Calu3 (cell line): ENCODE data around the gene RNF8. TPM values are rescaled to one million over a fixed set of nuclear protein-coding genes. Genes with fewer than 3 reads are reported as not detected.

Source experiments
- BruUV-seq: library from RNA; stranded (reverse); fragments of 400-500 nt; replicated peaks from 2 replicates; lab custom pipeline; 2021; lab: Mats Ljungman, UMichigan
- CTCF ChIA-PET: fragments of 300-600 bp; sonication (Branson Sonifier 250); formaldehyde crosslinking; loops from one replicate; lab custom pipeline; 2022; ENCODE audit warnings: antibody characterized with exemption; lab: Charles Lee
- DNase-seq: peaks from one replicate; pipeline ENCODE4 v3.0.0; 2022
- H3K27ac Mint-ChIP-seq: one replicate; pipeline ENCODE4 v1.8.0; 2022; ENCODE audit warnings: mixed read lengths; ENCODE audit not compliant: unreplicated experiment
- H3K27me3 Mint-ChIP-seq: one replicate; pipeline ENCODE4 v1.8.0; 2022; ENCODE audit warnings: mixed read lengths; ENCODE audit not compliant: unreplicated experiment
- H3K36me3 Mint-ChIP-seq: one replicate; pipeline ENCODE4 v1.8.0; 2022; ENCODE audit warnings: mild to moderate bottlenecking, moderate library complexity, mixed read lengths; ENCODE audit not compliant: insufficient read depth, unreplicated experiment
- H3K4me1 Mint-ChIP-seq: one replicate; pipeline ENCODE4 v1.8.0; 2022; ENCODE audit warnings: mild to moderate bottlenecking, low read depth, mixed read lengths; ENCODE audit not compliant: unreplicated experiment
- H3K4me3 Mint-ChIP-seq: one replicate; pipeline ENCODE4 v1.8.0; 2022; ENCODE audit warnings: mild to moderate bottlenecking, low read depth, moderate library complexity, mixed read lengths; ENCODE audit not compliant: unreplicated experiment
- H3K9me3 Mint-ChIP-seq: one replicate; pipeline ENCODE4 v1.8.0; 2022; ENCODE audit warnings: low read depth, mixed read lengths; ENCODE audit not compliant: unreplicated experiment
- intact Hi-C: fragments of 100-400 bp; cut with micrococcal nuclease; formaldehyde crosslinking; loops from one replicate; pipeline ENCODE4 v1.10.0; 2022; ENCODE audit not compliant: unreplicated experiment
- total RNA-seq: library from RNA; stranded (reverse); gene quantifications from 2 replicates; pipeline ENCODE4 v1.2.3, GENCODE V29; 2022
- TF ChIP-seq, protein P1 (sequence below): fragments of 200-600 bp; IDR thresholded peaks from one replicate; pipeline ENCODE4 v1.8.0; 2022; ENCODE audit warnings: antibody characterized with exemption; ENCODE audit not compliant: unreplicated experiment

The RNF8 gene
- total RNA-seq, 1 experiment from 2014 or later, result 17.1 TPM

DNA sequence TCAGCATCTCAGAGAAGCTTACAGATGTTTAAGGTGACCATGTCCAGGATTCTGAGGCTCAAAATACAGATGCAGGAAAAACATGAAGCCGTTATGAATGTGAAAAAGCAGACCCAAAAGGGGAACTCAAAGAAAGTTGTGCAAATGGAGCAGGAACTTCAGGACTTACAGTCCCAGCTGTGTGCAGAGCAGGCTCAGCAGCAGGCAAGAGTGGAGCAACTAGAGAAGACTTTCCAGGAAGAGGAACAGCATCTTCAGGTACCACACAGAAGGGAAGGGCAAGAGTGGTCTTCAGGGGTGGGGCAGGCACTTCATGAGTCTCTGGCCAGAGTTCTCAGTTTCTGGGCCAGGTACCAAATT is 15.2 kb downstream of the RNF8 start:
- TF ChIP-seq, protein P1, sequence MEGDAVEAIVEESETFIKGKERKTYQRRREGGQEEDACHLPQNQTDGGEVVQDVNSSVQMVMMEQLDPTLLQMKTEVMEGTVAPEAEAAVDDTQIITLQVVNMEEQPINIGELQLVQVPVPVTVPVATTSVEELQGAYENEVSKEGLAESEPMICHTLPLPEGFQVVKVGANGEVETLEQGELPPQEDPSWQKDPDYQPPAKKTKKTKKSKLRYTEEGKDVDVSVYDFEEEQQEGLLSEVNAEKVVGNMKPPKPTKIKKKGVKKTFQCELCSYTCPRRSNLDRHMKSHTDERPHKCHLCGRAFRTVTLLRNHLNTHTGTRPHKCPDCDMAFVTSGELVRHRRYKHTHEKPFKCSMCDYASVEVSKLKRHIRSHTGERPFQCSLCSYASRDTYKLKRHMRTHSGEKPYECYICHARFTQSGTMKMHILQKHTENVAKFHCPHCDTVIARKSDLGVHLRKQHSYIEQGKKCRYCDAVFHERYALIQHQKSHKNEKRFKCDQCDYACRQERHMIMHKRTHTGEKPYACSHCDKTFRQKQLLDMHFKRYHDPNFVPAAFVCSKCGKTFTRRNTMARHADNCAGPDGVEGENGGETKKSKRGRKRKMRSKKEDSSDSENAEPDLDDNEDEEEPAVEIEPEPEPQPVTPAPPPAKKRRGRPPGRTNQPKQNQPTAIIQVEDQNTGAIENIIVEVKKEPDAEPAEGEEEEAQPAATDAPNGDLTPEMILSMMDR, result no peak
- H3K36me3 Mint-ChIP-seq, result no peaks in the 10 kb centered on the region
- H3K27ac Mint-ChIP-seq, result no peak overlapping the region
- H3K9me3 Mint-ChIP-seq, result no peaks in the 10 kb centered on the region
- CTCF ChIA-PET, result no interaction called here
- no TSS peak for BruUV-seq
- no peaks in the 10 kb centered on the region for H3K27me3 Mint-ChIP-seq
- no peak for DNase-seq
- peaks cover 9% of the 10 kb centered on the region for H3K4me1 Mint-ChIP-seq
- intact Hi-C loops, result no loop called here
- no peak overlapping the region for H3K4me3 Mint-ChIP-seq

DNA sequence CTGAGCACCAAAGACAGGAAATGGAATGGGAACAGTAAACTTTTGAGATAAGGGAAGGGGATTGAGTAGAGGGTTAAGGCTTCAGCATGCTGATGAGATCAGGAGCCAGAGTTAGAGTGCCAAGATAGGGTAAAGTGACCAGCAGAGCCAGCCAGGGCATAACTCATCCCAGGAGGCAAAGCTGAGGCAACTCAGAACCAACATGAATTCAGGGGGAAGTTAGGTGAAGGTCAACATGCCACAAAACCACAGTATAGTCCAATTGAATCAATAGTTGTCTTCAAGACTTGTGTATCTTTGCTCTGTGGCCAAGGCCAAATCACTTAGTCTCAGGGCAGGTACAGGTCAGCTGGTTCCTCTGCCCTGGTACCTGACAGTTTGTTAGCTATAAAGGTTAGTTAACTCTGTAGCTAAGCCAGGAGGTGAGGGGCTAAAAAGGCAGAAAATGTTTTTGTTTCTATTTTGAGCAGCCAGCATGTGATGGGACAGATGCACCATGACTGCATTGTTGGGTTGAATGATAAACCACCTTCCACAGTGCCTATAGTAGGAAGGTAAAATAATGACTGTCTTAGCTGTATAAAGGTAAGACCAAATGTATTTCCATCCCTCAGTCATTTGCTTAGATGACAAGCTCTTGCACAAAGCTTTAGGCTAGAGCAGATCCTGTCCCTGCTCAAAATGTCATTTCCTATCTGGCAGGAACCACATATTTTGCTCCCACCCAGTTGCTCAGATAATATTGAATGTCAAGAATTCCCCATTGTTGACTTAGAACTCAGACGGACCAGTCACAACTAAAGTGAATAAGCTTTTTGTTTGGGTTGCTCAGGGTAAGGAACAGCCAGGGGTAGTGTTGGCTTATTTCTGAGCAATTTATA is 15.8 kb downstream of the RNF8 start:
- no TSS peak for BruUV-seq
- no peak for DNase-seq
- Mint-ChIP-seq H3K4me3 (no peak overlapping the region), H3K27ac (no peak overlapping the region), H3K36me3 (peaks cover 4% of the 10 kb centered on the region), H3K4me1 (peaks cover 9% of the 10 kb centered on the region), H3K27me3 (no peaks in the 10 kb centered on the region), H3K9me3 (no peaks in the 10 kb centered on the region)
- TF ChIP-seq, protein P1, result no peak
- intact Hi-C loops, result loop anchor here (10.0 kb wide), 1 partner anchor 195 kb away; no protein-coding TSS in a partner anchor
- CTCF ChIA-PET, result no interaction called here

DNA sequence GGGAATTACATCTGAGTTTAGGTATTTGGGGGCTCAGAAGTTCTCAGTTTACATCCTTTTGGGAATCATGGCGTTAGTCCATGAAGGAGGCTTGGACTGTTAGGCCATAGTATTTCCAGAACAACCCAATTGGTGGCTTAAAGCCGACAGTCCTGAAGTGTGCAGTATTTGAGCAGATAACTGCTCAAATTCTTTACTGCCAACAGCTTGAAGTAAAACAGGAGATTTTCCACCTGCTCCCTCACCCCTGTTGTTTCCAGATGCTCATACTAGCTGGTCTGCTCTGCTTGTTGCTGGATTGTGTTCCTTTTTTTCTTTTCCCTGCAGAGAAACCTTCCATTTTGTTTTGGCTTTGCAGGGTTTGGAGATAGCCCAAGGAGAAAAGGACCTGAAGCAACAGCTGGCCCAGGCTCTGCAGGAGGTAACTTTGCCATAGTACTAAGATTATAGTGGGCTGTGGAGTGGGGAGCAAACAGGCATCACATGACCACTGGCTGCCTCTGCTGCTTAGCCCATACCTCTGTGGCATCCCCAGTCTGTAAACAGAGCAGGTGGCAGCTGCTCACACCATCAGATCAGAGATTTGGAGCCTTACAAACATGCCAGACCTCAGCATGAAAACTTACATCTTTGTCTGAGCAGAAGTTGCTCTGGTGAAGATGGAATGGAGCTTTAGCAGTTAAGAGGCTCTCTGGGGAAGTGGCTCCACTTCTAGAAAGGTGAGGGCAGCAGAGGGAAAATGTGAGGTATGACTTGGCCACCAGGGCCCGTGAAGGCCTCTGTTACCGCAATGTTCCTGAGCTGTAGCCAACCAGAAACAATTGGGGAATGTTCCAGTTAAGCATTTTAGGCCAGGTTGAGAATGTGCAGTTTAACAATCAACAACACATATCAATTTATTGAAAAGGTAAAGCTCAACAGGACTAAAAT is 17.6 kb downstream of the RNF8 start:
- CTCF ChIA-PET, result no interaction called here
- intact Hi-C loops, result loop anchor here (10.0 kb wide), 1 partner anchor 193 kb away; no protein-coding TSS in a partner anchor
- TF ChIP-seq, protein P1, result no peak
- Mint-ChIP-seq H3K4me3 (no peak overlapping the region), H3K27ac (no peak overlapping the region), H3K4me1 (peaks cover 9% of the 10 kb centered on the region), H3K36me3 (peaks cover 4% of the 10 kb centered on the region), H3K9me3 (no peaks in the 10 kb centered on the region), H3K27me3 (no peaks in the 10 kb centered on the region)
- no TSS peak for BruUV-seq
- DNase-seq, result no peak

DNA sequence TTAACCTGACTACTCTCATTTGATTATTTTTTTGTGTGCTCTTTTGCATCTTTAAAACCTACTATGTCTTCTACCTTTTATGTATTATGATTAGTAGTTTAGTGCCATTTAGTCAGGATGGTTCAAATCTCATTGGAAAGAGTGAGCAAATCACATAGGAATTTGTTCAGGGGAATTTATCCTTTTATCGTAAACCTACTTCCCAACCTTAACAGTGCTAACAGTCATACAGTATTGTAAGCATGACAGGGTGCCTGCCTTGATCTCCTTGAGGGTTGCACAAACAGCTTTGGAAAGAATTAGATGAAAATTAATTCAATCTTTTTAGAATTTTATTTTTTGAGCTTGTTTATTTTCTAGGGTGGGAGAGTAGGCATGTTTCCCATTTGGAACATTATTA is 18.3 kb downstream of the RNF8 start:
- no TSS peak for BruUV-seq
- CTCF ChIA-PET, result interaction anchor here (0.6 kb wide), 1 partner anchor 412 kb away, joined by 3 read pairs; no protein-coding TSS in a partner anchor
- H3K27ac Mint-ChIP-seq, result no peak overlapping the region
- no peak for DNase-seq
- H3K4me1 Mint-ChIP-seq, result peaks cover 9% of the 10 kb centered on the region
- no peaks in the 10 kb centered on the region for H3K9me3 Mint-ChIP-seq
- TF ChIP-seq, protein P1, result no peak
- H3K36me3 Mint-ChIP-seq, result peaks cover 4% of the 10 kb centered on the region
- no peak overlapping the region for H3K4me3 Mint-ChIP-seq
- H3K27me3 Mint-ChIP-seq, result no peaks in the 10 kb centered on the region
- intact Hi-C loops, result loop anchor here (10.0 kb wide), 1 partner anchor 193 kb away; no protein-coding TSS in a partner anchor
